AG04449 (cell line): ENCODE measurements around the gene ADRA2B.

ENCODE experiments used
- CTCF ChIA-PET: fragments of 350-600 bp; formaldehyde crosslinking; extraction: SDS; loops from one replicate; lab custom pipeline; 2021; ENCODE audit warnings: antibody characterized with exemption; lab: Yijun Ruan, JAX
- POLR2A ChIA-PET: fragments of 400-600, 350-600 bp; formaldehyde crosslinking; extraction: SDS; loops from one replicate; lab custom pipeline; 2020; ENCODE audit warnings: antibody characterized with exemption, inconsistent platforms; lab: Yijun Ruan, JAX
- DNase-seq: peaks from one replicate; pipeline ENCODE4 v3.0.0-alpha.2; 2010; ENCODE audit warnings: low read depth, low spot score
- H3K4me3 ChIP-seq: 2 replicates; pipeline ENCODE4 v1.5.1; 2011; ENCODE audit warnings: low read depth, mild to moderate bottlenecking, control low read depth, low read length
- TF ChIP-seq, protein P1 (sequence below): IDR thresholded peaks from one replicate; pipeline ENCODE4 v1.5.1; 2011; ENCODE audit warnings: mild to moderate bottlenecking, moderate library complexity, low read length, control low read depth, inconsistent platforms; ENCODE audit not compliant: insufficient read depth; ENCODE audit errors: missing control alignments

Gene ADRA2B

DNA sequence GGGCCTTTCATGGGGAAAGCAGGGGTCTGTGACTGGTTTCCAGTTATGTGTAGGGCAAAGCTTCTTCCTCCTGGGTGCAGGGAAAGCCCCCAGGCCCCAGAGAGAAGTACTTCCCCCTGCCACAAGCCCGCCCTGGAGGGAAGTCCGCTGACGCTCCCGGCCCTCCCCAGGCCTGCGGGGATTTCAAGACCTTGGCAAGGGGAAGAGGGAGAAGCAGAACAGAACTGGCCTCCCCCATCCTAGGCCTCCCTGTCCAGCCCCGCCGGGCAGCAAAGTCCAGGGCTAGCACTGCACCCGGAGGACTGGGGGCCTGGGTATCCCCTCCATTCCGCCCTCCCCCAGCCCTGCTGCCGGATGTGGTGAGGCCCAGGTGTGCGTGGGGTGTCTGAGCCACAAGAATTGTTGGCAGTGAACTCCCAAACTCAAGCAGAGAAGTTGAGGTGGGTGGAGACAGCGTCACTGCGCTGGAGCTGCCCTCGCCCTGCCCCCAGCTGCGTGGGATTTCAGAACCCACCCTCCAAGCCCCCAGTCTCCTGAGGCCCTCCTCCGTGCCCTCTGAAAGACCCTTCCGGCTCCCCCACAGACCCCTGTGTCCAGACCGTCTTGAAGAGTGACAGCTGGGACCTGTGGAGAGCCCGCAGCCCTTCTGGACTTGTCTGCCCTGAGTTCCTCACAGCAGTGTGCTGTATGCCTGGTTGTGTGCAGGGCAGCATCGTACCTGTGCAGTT lies 29.9 kb upstream of the ADRA2B start:
- TF ChIP-seq, protein P1, sequence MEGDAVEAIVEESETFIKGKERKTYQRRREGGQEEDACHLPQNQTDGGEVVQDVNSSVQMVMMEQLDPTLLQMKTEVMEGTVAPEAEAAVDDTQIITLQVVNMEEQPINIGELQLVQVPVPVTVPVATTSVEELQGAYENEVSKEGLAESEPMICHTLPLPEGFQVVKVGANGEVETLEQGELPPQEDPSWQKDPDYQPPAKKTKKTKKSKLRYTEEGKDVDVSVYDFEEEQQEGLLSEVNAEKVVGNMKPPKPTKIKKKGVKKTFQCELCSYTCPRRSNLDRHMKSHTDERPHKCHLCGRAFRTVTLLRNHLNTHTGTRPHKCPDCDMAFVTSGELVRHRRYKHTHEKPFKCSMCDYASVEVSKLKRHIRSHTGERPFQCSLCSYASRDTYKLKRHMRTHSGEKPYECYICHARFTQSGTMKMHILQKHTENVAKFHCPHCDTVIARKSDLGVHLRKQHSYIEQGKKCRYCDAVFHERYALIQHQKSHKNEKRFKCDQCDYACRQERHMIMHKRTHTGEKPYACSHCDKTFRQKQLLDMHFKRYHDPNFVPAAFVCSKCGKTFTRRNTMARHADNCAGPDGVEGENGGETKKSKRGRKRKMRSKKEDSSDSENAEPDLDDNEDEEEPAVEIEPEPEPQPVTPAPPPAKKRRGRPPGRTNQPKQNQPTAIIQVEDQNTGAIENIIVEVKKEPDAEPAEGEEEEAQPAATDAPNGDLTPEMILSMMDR, result no peak
- no peak overlapping the region for H3K4me3 ChIP-seq
- no peak for DNase-seq
- ChIA-PET POLR2A (no interaction called here), CTCF (interaction anchor here (1.3 to 5.7 kb wide), 4 partner anchors 8 to 29 kb away, joined by 4 to 41 read pairs (median 12); partner anchors contain the start of gene ASTL)

- TF ChIP-seq, protein P1, result no peak
- ChIA-PET CTCF (interaction anchor here (1.4 to 3.1 kb wide), 3 partner anchors 29 kb away, joined by 4 to 20 read pairs (median 16); no protein-coding TSS in a partner anchor), POLR2A (no interaction called here)
- DNase-seq, result no peak
- H3K4me3 ChIP-seq, result peak overlapping the region; percentile 61
These were observed 29.4 kb upstream of the ADRA2B start for GRCh38 chr2:96145848-96146152.

DNA sequence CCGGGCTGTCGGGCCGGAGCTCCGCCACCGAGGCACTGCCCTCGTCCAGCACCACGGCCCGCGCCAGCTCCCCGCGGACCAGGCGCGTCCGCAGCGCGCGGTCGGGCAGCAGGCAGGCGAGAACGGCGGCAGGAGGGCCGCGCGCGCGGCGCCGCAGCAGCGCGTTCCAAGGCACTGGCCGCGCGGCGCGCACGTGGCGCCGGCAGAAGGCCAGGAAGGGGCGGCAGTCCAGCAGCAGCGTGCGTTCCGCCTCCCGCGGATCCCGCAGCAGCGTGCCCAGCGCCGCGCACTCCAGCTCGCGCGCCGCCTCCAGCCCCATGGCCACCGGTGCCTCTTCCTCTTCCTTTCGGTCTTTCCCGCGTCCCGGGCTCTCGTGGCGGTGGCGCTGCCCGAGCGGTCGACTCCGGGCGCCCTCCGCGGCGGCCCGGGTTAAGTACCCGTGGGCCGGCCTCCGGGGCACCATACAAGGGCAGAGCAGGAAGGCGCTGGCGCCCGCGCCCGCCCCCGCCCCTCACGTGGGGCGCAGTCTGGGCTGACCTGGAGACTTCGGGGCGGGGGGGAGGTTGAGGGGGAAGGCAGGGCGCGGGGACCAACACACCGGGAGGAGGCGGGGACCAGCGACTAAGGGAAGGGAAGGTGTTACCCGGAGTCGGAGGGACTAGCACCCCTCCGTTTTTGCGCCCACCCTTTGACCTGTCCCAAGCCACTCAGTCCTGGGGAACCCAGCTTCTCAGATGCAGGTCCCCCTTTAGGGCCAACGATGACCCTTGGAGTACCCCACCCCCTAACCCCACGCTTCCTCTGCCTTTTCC lies 28.9 kb upstream of the ADRA2B start, which contains the start of gene DUSP2:
TSS of gene DUSP2 (minus strand) at position 405 of the 812 bp plus-strand sequence. CDS start at position 319, 86 bp downstream.
- DNase-seq, result no peak
- CTCF ChIA-PET, result interaction anchor here (0.6 to 2.6 kb wide), 6 partner anchors 13 to 191 kb away, joined by 3 to 16 read pairs (median 4); partner anchors contain the start of gene NCAPH
- POLR2A ChIA-PET, result interaction anchor here (0.6 to 1.3 kb wide), 5 partner anchors 8 to 63 kb away, joined by 3 to 4 read pairs (median 3); partner anchors contain the start of gene STARD7
- TF ChIP-seq, protein P1, result no peak
- H3K4me3 ChIP-seq, result peak within 1 kb of the TSS; percentile 61

GRCh38 chr2:96144481-96145035 lies 28.2 kb upstream of the ADRA2B start:
- CTCF ChIA-PET, result interaction anchor here (0.6 to 2.6 kb wide), 5 partner anchors 12 to 192 kb away, joined by 3 to 16 read pairs (median 3); partner anchors contain the start of gene NCAPH
- peak overlapping the region; percentile 61 for H3K4me3 ChIP-seq
- TF ChIP-seq, protein P1, result no peak
- POLR2A ChIA-PET, result interaction anchor here (0.6 to 1.3 kb wide), 5 partner anchors 9 to 64 kb away, joined by 3 to 4 read pairs (median 3); partner anchors contain the start of gene STARD7
- DNase-seq, result no peak

DNA sequence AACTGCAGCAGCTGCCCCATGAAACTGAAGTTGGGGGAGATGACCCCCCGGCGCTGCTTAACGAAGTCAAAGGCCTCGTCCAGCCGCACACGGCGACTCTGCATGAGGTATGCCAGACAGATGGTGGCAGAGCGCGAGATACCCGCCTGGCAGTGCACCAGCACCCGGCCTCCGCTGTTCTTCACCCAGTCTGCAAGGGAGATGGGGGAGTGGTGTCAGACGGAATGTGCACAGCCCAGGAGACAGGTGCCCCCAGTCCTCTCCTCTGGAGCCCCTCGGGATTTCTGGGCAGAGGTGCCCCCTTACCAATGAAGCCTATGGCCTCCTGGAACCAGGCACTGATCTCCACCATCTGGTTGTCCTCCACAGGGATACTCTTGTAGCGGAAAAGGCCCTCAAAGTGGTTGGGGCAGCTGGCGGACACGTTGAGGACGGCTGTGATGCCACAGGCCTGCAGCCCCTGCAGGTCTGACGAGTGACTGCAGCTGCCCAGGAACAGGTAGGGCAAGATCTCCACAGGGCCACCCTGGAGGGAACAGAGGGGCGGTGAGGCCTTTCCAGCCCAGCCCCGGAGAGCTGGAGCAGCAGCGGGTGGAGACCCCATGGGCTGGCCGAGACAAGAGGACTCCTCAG lies 27.6 kb upstream of the ADRA2B start:
- no peak for DNase-seq
- TF ChIP-seq, protein P1, result peak; percentile 5
- ChIA-PET POLR2A (no interaction called here), CTCF (interaction anchor here (1.2 to 9.0 kb wide), 4 partner anchors 12 to 118 kb away, joined by 3 to 147 read pairs (median 10); no protein-coding TSS in a partner anchor)
- H3K4me3 ChIP-seq, result peak overlapping the region; percentile 61
